Stomach (tissue), 4 donors: ENCODE measurements around the gene TBRG4.

Source experiments
- CTCF ChIP-seq, 7 experiments: fragments of 450-650 bp in 4 of 7; fragments of 200-600 bp in 3 of 7; sonication (generic) in 3 of 7; IDR thresholded peaks; one replicate each; pipeline ENCODE4 v1.5.1; 2016 to 2019; ENCODE audit warnings: antibody characterized with exemption in 7 of 7, control low read depth in 2 of 7, mild to moderate bottlenecking in 1 of 7
- EP300 ChIP-seq: sonication (generic); formaldehyde crosslinking; IDR thresholded peaks from one replicate; pipeline ENCODE4 v1.6.1; 2017; ENCODE audit warnings: antibody characterized with exemption

GRCh38 chr7:45081670-45081974 lies 29.9 kb downstream of the TBRG4 start:
- TF ChIP-seq CTCF (IDR thresholded peaks at IDR 0.05) (no peak), EP300 (no peak)
